BLaER1 treated with 17β-estradiol and CSF1 and Interleukin-3, amounts not matched to agents 10 nM and 100 nM (cell line): ENCODE measurements around the gene SPINT2.
"Not testable (repeated sequence)": the region's sequence is repeated elsewhere in the genome, so short reads cannot be mapped to it uniquely, and the experiment has no call there.

Experiments
- H3K27ac ChIP-seq, 11 experiments: shearing (Covaris generic); formaldehyde crosslinking; 2 replicates each; pipeline ENCODE4 v1.8.1; 2022
- H3K27me3 ChIP-seq, 11 experiments: shearing (Covaris generic); formaldehyde crosslinking; 2 replicates each; pipeline ENCODE4 v1.8.1; 2022
- H3K36me3 ChIP-seq, 11 experiments: shearing (Covaris generic); formaldehyde crosslinking; 2 replicates each; pipeline ENCODE4 v1.8.1; 2022
- H3K4me1 ChIP-seq, 10 experiments: shearing (Covaris generic); formaldehyde crosslinking; 2 replicates each; pipeline ENCODE4 v1.8.1; 2022
- H3K4me2 ChIP-seq, 11 experiments: shearing (Covaris generic); formaldehyde crosslinking; 2 replicates each; pipeline ENCODE4 v1.8.1; 2022
- H3K4me3 ChIP-seq, 10 experiments: shearing (Covaris generic); formaldehyde crosslinking; 2 replicates each; pipeline ENCODE4 v1.8.1; 2022
- H3K9ac ChIP-seq, 11 experiments: shearing (Covaris generic); formaldehyde crosslinking; 2 replicates each; pipeline ENCODE4 v1.8.1; 2022
- H3K9me3 ChIP-seq, 11 experiments: shearing (Covaris generic); formaldehyde crosslinking; replicated peaks in 1 of 11; 2 replicates each; pipeline ENCODE4 v1.8.1; 2022
- H4K20me1 ChIP-seq, 11 experiments: shearing (Covaris generic); formaldehyde crosslinking; 2 replicates each; pipeline ENCODE4 v1.8.1; 2022
- Cebpa-rat ChIP-seq, 11 experiments: shearing (Covaris generic); IDR thresholded peaks; 2 replicates each; pipeline ENCODE4 v1.8.1; 2022

The SPINT2 gene

DNA sequence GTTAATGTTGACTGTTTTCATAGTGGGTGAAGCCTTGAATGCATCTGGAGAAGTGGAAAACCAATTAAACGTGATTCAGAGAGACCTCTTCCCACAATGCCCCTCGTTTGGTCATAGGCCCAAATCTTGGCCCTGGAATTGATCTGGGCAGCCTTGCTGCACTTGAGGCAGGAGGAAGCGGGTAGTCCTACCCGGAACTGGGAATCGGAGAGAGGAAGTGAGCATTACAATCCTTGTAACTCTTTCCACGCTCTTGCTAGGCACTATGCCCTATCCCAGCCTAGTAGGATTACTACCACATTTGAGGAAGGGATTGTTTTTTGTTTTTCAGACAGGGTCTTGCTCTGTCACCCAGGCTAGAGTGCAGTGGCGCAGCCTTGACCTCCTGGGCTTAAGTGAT is 58.9 kb downstream of the SPINT2 start:
- peaks cover 41 to 56% (median 50%) of the 10 kb centered on the region in 11 experiments for H3K36me3 ChIP-seq
- no peaks in the 10 kb centered on the region for H3K27me3 ChIP-seq
- H3K4me3 ChIP-seq = no peak overlapping the region
- no peak for TF ChIP-seq Cebpa-rat (IDR thresholded peaks at IDR 0.05)
- peak overlapping the region in 3 of 11 experiments; percentile 1 to 93 (median 21); a peak in 5 of 22 replicates for H3K4me2 ChIP-seq
- H3K4me1 ChIP-seq = peaks cover 33 to 48% (median 37%) of the 10 kb centered on the region in 10 experiments
- peaks cover 0 to 58% (median 8%) of the 10 kb centered on the region in 11 experiments; a peak in 10 of 22 replicates for H4K20me1 ChIP-seq
- H3K9ac ChIP-seq = peak overlapping the region in 2 of 11 experiments; percentile 4 to 14; a peak in 1 of 22 replicates
- no peaks in the 10 kb centered on the region for H3K9me3 ChIP-seq
- H3K27ac ChIP-seq = no peak overlapping the region

DNA sequence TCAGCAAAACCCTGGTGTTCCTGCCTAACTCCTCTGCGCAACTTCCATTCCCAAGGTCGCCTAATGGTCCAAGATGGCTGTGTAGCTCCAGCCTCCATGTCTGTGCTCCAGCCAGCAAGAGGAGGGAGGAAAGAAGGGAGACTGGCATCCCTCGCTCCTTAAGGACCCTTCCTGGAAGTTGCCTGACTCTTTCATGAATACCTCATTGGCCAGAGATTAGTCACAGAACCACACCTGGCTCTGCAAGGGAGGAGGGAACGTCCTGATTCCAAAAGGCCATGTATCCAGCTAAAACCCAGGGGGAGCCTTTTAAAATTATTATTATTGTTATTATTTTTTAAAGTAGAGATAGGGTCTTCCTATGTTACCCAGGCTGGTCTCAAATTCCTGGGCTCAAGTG is 60.1 kb downstream of the SPINT2 start:
- Histone ChIP-seq H3K27me3 (no peaks in the 10 kb centered on the region), H3K4me1 (peaks cover 21 to 36% (median 25%) of the 10 kb centered on the region in 10 experiments), H3K4me3 (no peak overlapping the region), H3K27ac (no peak overlapping the region), H3K4me2 (no peak overlapping the region), H4K20me1 (peaks cover 0 to 58% (median 8%) of the 10 kb centered on the region in 11 experiments; a peak in 10 of 22 replicates), H3K36me3 (peaks cover 51 to 67% (median 61%) of the 10 kb centered on the region in 11 experiments), H3K9ac (no peak overlapping the region), H3K9me3 (no peaks in the 10 kb centered on the region)
- no peak for TF ChIP-seq Cebpa-rat (IDR thresholded peaks at IDR 0.05)

DNA sequence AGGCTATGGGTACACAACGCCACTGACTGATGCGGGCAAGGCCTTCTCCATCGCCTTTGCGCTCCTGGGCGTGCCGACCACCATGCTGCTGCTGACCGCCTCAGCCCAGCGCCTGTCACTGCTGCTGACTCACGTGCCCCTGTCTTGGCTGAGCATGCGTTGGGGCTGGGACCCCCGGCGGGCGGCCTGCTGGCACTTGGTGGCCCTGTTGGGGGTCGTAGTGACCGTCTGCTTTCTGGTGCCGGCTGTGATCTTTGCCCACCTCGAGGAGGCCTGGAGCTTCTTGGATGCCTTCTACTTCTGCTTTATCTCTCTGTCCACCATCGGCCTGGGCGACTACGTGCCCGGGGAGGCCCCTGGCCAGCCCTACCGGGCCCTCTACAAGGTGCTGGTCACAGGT is 62.2 kb downstream of the SPINT2 start:
- Histone ChIP-seq H3K4me2 (no peak overlapping the region), H3K9me3 (no peaks in the 10 kb centered on the region), H3K9ac (0 out of 22 replicates have a peak overlapping the region, but pooled peaks of 1 of the 11 experiments have one; percentile 5), H3K27me3 (no peaks in the 10 kb centered on the region), H4K20me1 (peaks cover 0 to 58% (median 8%) of the 10 kb centered on the region in 11 experiments; a peak in 10 of 22 replicates), H3K27ac (no peak overlapping the region), H3K4me1 (peaks cover 4 to 24% (median 8%) of the 10 kb centered on the region in 10 experiments; a peak in 19 of 20 replicates), H3K4me3 (no peak overlapping the region), H3K36me3 (peaks cover 65 to 89% (median 77%) of the 10 kb centered on the region in 11 experiments)
- TF ChIP-seq Cebpa-rat (IDR thresholded peaks at IDR 0.05) = no peak

DNA sequence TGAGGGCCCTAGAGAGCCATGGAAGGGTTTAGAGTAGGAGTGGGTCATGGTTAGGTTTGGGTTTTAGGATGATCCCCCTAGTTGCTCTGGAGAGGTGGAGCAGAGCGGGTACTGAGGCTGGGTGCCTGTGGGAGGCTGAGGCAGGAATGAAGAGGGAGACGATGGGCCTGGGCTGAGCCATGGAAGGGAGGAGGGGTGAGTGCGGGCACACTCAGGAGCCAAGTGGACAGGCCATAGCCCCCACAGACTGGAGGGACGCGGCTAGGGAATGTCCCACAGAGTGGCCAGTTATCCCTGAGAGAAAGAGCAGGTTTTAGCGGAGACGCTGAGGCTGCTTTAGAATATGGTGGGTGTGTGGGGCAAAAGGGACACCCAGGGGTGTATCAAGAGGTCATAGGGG is 65.3 kb downstream of the SPINT2 start:
- Histone ChIP-seq H3K27ac (no peak overlapping the region), H3K36me3 (peaks cover 55 to 72% (median 66%) of the 10 kb centered on the region in 11 experiments), H4K20me1 (peaks cover 0 to 33% (median 0%) of the 10 kb centered on the region in 11 experiments; a peak in 4 of 22 replicates), H3K4me1 (no peaks in the 10 kb centered on the region), H3K4me2 (no peak overlapping the region), H3K9ac (no peak overlapping the region), H3K4me3 (no peak overlapping the region), H3K27me3 (no peaks in the 10 kb centered on the region), H3K9me3 (no peaks in the 10 kb centered on the region)
- TF ChIP-seq Cebpa-rat (IDR thresholded peaks at IDR 0.05) = no peak

DNA sequence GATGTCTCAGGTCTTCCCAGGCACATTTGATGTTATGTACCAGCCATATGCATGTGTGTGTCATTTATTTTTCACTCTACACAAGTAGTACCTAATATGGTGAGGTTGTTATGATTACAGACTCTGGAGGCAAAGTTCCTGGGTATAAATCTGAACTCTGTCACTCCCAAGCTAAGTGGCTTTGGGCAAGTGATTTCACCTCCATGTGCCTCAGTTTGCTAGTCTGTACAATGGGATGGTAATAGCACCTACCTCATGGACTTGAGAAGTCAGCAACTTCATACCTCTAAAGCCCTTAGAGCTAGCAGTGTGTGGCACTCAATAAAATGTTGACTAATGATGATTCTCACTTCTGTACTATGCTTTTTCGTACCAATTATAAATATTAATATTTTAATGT is 67.4 kb downstream of the SPINT2 start:
- H3K27me3 ChIP-seq = no peaks in the 10 kb centered on the region
- H4K20me1 ChIP-seq = peaks cover 0 to 19% (median 0%) of the 10 kb centered on the region in 11 experiments; a peak in 2 of 22 replicates
- H3K9me3 ChIP-seq = no peaks in the 10 kb centered on the region
- no peak for TF ChIP-seq Cebpa-rat (IDR thresholded peaks at IDR 0.05)
- peaks cover 35 to 52% (median 45%) of the 10 kb centered on the region in 11 experiments for H3K36me3 ChIP-seq
- H3K9ac ChIP-seq = no peak overlapping the region
- no peak overlapping the region for H3K27ac ChIP-seq
- no peak overlapping the region for H3K4me2 ChIP-seq
- H3K4me3 ChIP-seq = no peak overlapping the region
- peaks cover 0 to 7% (median 4%) of the 10 kb centered on the region in 10 experiments; a peak in 6 of 20 replicates for H3K4me1 ChIP-seq

DNA sequence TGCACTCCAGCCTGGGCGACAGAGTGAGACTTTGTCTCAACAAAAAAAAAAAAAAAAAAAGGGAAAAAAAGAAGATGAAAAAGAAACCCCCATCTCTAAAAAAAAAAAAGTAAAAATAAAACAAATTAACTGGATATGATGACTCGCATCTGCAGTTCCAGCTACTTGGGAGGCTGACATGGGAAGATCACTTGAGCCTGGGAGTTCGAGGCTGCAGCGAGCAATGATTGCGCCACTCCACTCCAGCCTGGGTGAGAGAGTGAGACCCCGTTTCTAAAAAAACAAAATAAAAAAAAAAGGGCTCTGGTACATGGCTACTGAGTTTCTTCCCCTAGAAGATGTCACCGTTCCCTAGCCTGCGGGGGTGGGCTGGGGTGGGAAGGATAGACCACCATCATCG is 68.9 kb downstream of the SPINT2 start:
- Histone ChIP-seq H3K9ac (no peak overlapping the region), H3K9me3 (no peaks in the 10 kb centered on the region), H3K27ac (no peak overlapping the region), H3K4me1 (peaks cover 8 to 15% (median 13%) of the 10 kb centered on the region in 10 experiments; a peak in 19 of 20 replicates), H3K27me3 (no peaks in the 10 kb centered on the region), H3K36me3 (peaks cover 20 to 37% (median 30%) of the 10 kb centered on the region in 11 experiments), H4K20me1 (peaks cover 0 to 17% (median 0%) of the 10 kb centered on the region in 11 experiments; a peak in 1 of 22 replicates), H3K4me2 (no peak overlapping the region), H3K4me3 (no peak overlapping the region)
- no peak for TF ChIP-seq Cebpa-rat (IDR thresholded peaks at IDR 0.05)

DNA sequence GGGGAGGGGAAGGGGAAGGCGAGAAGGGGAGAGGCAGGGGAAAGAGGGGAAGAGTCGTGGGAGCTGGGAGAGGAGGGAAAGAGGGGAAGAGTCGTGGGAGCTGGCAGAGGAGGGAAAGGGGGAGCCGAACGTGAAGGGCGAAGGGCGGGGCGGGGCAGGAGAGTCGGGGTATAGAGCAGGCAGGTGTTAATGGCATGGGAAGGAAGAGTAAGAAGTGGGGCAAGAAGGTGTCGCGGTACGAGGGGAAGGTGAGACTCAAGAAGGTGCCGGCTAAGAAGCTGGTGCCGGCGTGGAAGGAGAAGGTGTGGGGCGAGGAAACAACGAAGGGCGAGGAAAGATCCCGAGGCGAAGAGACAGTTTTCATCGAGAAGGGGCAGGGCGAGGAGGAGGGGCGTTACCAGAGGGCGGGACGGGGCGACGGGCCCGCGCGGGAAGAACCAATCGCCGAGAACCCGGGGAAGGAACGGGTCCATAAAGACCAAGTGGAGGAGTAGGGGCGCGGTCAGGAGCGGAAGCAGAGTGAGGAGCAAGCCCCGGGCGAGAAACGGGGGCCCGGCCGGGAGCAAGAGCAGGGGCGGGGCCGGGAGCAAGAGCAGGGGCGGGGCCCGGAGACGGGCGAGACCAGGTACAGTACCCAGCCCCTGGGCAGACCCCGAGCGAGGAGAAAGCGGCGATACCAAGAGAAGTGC is 71.7 kb downstream of the SPINT2 start:
- peak overlapping the region; percentile 55 to 77 (median 74) for H3K9ac ChIP-seq
- H3K9me3 ChIP-seq = no peaks in the 10 kb centered on the region
- peak overlapping the region; percentile 84 to 98 (median 92) for H3K4me2 ChIP-seq
- peaks cover 0 to under 1% (median 0%) of the 10 kb centered on the region in 11 experiments; a peak in 1 of 22 replicates for H4K20me1 ChIP-seq
- peak overlapping the region; percentile 49 to 79 (median 71); a peak in 20 of 22 replicates for H3K27ac ChIP-seq
- H3K4me1 ChIP-seq = peaks cover 8 to 15% (median 13%) of the 10 kb centered on the region in 10 experiments; a peak in 19 of 20 replicates
- peak overlapping the region; percentile 67 to 83 (median 75) for H3K4me3 ChIP-seq
- no peaks in the 10 kb centered on the region for H3K27me3 ChIP-seq
- peaks cover 0 to 8% (median 5%) of the 10 kb centered on the region in 11 experiments; a peak in 12 of 22 replicates for H3K36me3 ChIP-seq
- TF ChIP-seq Cebpa-rat (IDR thresholded peaks at IDR 0.05) = no peak

DNA sequence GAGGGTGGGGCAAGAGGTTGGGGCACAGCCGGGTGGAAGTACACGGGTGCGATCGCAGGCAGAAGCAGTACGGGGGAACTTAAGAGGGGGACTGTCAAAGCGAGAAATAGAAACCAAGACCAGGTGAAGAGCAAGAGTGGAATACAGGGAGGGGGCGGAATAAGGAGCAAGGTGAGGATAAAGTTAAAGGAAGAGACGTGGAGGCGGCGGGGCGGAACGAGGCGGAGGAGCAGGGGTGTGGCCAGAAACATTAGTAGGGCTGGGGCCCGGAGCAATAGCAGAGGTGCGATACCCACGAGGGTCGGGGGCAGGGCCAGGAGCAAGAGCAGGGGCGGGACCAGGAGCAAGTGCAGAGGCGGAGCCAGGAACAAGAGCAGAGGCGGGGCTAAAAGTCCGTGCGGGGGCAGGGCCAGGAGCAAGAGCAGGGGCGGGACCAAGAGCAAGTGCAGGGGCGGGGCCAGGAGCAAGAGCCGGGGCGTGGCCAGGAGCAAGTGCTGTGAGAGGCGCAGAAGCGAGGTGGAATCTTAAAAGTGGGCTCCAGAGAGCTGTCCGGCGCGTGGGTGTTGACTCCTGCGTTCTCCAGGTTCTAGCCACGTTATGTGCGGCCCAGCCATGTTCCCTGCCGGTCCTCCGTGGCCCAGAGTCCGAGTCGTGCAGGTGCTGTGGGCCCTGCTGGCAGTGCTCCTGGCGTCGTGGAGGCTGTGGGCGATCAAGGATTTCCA is 72.4 kb downstream of the SPINT2 start:
- H3K27me3 ChIP-seq = no peaks in the 10 kb centered on the region
- H3K4me3 ChIP-seq = peak overlapping the region; percentile 67 to 83 (median 75)
- H3K9me3 ChIP-seq = no peaks in the 10 kb centered on the region
- peak overlapping the region; percentile 55 to 77 (median 74) for H3K9ac ChIP-seq
- peaks cover 8 to 15% (median 13%) of the 10 kb centered on the region in 10 experiments; a peak in 19 of 20 replicates for H3K4me1 ChIP-seq
- TF ChIP-seq Cebpa-rat (IDR thresholded peaks at IDR 0.05) = no peak
- no peaks in the 10 kb centered on the region; a peak in 1 of 22 replicates for H4K20me1 ChIP-seq
- H3K4me2 ChIP-seq = peak overlapping the region; percentile 84 to 98 (median 92)
- H3K27ac ChIP-seq = peak overlapping the region; percentile 49 to 79 (median 66); a peak in 20 of 22 replicates
- peaks cover 0 to 1% (median 0%) of the 10 kb centered on the region in 11 experiments; a peak in 3 of 22 replicates for H3K36me3 ChIP-seq

DNA sequence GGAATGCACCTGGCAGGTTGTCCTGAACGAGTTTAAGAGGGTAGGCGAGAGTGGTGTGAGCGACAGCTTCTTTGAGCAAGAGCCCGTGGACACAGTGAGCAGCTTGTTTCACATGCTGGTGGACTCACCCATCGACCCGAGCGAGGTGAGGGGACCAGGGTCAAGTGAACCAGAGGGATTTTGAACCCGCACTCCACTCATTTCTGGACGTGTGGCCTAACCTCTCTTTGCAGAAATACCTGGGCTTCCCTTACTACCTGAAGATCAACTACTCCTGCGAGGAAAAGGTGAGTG is 72.9 kb downstream of the SPINT2 start:
- H3K4me3 ChIP-seq = peak overlapping the region; percentile 67 to 83 (median 75)
- no peak for TF ChIP-seq Cebpa-rat (IDR thresholded peaks at IDR 0.05)
- peaks cover 8 to 15% (median 13%) of the 10 kb centered on the region in 10 experiments; a peak in 19 of 20 replicates for H3K4me1 ChIP-seq
- no peaks in the 10 kb centered on the region for H3K9me3 ChIP-seq
- peak overlapping the region; percentile 84 to 98 (median 92) for H3K4me2 ChIP-seq
- H4K20me1 ChIP-seq = no peaks in the 10 kb centered on the region; a peak in 1 of 22 replicates
- no peaks in the 10 kb centered on the region for H3K27me3 ChIP-seq
- H3K27ac ChIP-seq = no peak overlapping the region
- peak overlapping the region in 7 of 11 experiments; percentile 26 to 75 (median 52); a peak in 10 of 22 replicates for H3K9ac ChIP-seq
- H3K36me3 ChIP-seq = no peaks in the 10 kb centered on the region

DNA sequence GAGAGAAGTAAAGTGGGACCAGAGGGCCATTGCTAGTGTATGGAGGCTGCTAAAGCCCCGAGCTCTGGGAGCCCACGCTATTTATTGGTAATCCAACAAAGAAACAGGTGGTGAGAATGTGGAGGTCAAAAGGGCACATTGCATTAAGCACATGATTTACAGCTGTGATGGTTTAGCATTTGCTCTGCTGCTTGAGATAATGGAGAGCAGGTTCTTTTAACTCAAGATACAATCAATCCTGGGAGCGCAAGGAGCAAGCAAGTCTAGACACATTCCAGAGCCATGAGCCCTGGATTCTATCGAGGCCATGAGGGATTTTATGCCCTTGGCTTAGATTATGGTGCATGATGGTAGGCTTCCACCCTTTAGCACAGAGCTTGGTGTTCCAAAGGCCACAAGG is 74.6 kb downstream of the SPINT2 start:
- H3K27ac ChIP-seq, H3K36me3 ChIP-seq, H4K20me1 ChIP-seq, H3K9me3 ChIP-seq, H3K4me3 ChIP-seq, H3K9ac ChIP-seq, H3K27me3 ChIP-seq, H3K4me2 ChIP-seq: not testable (repeated sequence)
- H3K4me1 ChIP-seq = peaks cover 8 to 15% (median 13%) of the 10 kb centered on the region in 10 experiments; a peak in 19 of 20 replicates
